Stimulated activated naive CD8-positive, alpha-beta T cell treated with anti-CD3 and anti-CD28 coated beads, Interleukin-15, amount 100 ng/mL, for 72 hours (primary cell): ENCODE results near the gene SMIM20.
A peak's percentile ranks its signal among the peaks of the same experiment; 100 is the strongest.
"Not testable (repeated sequence)": the region's sequence is repeated elsewhere in the genome, so short reads cannot be mapped to it uniquely, and the experiment has no call there.

Experiments used
- ATAC-seq: fragments of 150-1000 bp; cut with Tn5 transposase; 2 replicates; pipeline ENCODE4 v1.10.0; 2021; ENCODE audit warnings: mild to moderate bottlenecking, moderate library complexity
- DNase-seq, 2 donors: peaks; one replicate each; pipeline ENCODE4 v3.0.0; 2021 to 2022
- H3K27ac Mint-ChIP-seq, 2 donors: one replicate each; pipeline ENCODE4 v1.8.0; 2022; ENCODE audit warnings: mild to moderate bottlenecking in 2 of 2, mixed read lengths in 2 of 2, moderate library complexity in 2 of 2
- H3K27me3 Mint-ChIP-seq: one replicate; pipeline ENCODE4 v1.8.0; 2022; ENCODE audit warnings: mixed read lengths
- H3K4me1 Mint-ChIP-seq: one replicate; pipeline ENCODE4 v1.8.0; 2022; ENCODE audit warnings: mild to moderate bottlenecking, mixed read lengths
- H3K4me3 Mint-ChIP-seq, 2 donors: one replicate each; pipeline ENCODE4 v1.8.0; 2022; ENCODE audit warnings: mild to moderate bottlenecking in 2 of 2, mixed read lengths in 2 of 2, moderate library complexity in 1 of 2
- H3K9me3 Mint-ChIP-seq, 2 donors: one replicate each; pipeline ENCODE4 v1.8.0; 2022; ENCODE audit warnings: mixed read lengths in 2 of 2

The SMIM20 gene

DNA sequence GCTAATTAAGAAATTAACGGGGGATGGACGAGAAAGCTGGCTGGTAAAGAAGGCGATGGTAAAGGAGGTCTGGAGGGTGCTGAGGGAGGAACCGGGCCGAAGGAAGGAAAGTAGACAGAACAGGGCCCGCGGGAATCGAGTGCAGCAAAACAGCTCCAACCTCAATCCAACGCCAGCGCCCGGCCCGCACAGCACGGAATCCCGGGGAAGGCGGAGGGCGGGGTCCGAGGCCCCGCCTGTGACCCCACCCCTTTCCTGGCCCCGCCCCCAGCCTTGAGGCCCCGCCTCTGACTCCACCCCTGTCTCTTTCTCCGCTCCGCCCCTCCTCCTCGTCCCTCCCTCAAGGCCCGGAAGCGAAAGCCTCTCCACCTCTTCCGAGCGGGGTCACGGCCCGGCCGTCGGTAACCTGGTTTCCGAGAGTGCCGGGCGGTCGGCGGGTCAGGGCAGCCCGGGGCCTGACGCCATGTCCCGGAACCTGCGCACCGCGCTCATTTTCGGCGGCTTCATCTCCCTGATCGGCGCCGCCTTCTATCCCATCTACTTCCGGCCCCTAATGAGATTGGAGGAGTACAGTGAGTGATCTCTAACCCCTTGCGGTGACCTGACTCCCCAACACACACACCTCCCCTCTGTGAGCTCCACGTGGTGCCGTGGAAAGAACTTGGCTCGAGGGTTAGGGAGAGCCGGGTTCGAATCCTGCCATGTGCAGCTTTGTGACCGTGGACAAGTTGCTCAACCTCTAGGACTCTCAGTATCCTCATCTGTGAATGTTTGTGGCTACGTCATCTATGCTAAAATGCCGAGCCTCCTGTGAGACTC, at the start of gene SMIM20:
SMIM20 (plus strand) TSS at position 370 of the 819 bp plus-strand sequence; CDS start at position 464, 94 bp downstream.
- H3K27ac Mint-ChIP-seq, result peak within 1 kb of the TSS; percentile 93 to 99
- H3K4me3 Mint-ChIP-seq, result peak within 1 kb of the TSS; percentile 97
- ATAC-seq, result peak; percentile 95
- peak; percentile 92 to 95 for DNase-seq
- peaks cover 24% of the 10 kb centered on the region for H3K4me1 Mint-ChIP-seq
- H3K27me3 Mint-ChIP-seq, result no peaks in the 10 kb centered on the region
- H3K9me3 Mint-ChIP-seq, result peaks cover 0 to 2% of the 10 kb centered on the region in 2 donors

DNA sequence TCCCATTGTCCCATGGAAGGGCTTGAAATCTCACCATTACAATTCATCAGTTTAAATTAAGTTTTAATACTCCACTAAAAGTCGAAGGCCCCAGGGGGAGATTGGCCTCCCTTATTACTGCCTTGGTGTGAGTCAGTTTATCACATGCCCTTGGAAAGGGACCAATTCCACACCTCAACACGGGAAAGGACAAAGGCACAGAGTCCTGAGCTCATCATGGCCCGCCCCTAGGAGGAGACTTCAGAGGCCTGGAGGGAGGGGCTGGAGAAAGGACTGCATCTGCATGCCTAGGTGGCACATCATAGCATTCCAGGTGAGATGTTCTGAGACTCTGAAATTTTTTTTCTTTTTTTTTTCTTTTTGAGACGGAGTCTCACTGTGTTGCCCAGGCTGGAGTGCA, 48.4 kb upstream of the SMIM20 start:
- Mint-ChIP-seq H3K27ac (no peak overlapping the region), H3K9me3 (no peaks in the 10 kb centered on the region), H3K4me3 (no peak overlapping the region), H3K4me1 (peaks cover 6% of the 10 kb centered on the region), H3K27me3 (no peaks in the 10 kb centered on the region)
- no peak for ATAC-seq
- no peak for DNase-seq

DNA sequence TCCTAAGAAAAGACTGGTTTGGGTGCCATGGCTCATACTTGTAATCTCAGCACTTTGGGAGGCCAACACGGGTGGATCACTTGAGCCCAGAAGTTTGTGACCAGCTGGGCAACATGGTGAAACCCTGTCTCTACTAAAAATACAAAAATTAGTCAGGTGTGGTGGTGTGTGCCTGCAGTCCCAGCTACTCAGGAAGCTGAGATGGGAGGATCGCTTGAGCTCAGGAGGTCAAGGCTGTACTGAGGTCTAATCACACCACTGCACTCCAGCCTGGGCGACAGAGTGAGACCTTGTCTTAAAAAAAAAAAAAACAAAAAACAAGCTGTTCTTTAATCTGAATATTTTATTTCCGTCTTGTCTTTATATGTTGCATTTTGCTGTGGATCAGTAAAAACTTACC, 47.6 kb upstream of the SMIM20 start:
- not testable (repeated sequence) for H3K27ac Mint-ChIP-seq, DNase-seq, H3K4me3 Mint-ChIP-seq, H3K27me3 Mint-ChIP-seq, ATAC-seq, H3K4me1 Mint-ChIP-seq, H3K9me3 Mint-ChIP-seq

DNA sequence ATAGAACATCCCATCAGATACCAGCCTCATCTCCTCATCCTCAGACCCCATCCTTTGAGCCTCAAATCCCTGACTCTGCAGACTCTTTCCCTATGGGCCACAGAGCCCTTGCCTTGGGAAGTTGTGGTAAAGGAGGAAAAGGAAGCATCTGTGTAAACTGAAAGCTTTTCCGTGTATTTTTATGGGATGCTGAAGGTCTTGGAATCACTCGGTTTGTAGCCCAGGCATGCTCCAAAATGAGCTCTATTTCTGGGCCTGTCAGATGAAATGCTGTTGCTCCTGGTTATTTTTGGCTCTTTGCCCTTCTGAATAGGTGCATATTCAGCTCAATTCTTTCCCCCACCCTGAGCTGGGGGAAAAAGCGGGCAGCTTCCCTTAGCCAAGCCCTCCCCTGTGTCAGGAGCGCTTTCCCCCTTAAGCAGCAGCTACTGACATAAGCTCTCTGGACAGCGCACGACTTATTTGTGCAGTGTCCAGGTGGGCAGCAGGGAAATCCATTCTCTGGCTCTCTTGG, 46.2 kb upstream of the SMIM20 start:
- no peaks in the 10 kb centered on the region for H3K4me1 Mint-ChIP-seq
- H3K27me3 Mint-ChIP-seq, result no peaks in the 10 kb centered on the region
- no peak overlapping the region for H3K27ac Mint-ChIP-seq
- no peak overlapping the region for H3K4me3 Mint-ChIP-seq
- DNase-seq, result no peak
- ATAC-seq, result no peak
- no peaks in the 10 kb centered on the region for H3K9me3 Mint-ChIP-seq

DNA sequence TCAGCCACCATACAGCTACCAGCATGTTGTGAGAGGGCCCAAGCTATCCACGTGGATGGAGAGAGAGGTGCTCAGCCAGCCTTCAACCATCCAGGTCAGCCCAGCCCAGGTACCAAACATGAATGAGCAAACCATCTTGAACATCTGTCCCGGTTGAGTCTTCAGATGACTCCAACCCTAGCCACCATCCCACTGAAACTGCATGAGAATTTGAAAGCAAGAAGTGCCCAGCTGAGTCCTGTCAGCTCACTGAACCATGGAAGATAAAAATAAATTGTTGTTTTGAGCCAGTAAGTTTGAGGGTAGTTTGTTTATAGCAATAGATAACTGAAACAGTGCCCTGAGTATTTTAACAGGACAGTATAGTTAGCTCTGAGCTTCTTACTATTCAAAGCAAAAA, 43.9 kb upstream of the SMIM20 start:
- Mint-ChIP-seq H3K9me3 (no peaks in the 10 kb centered on the region), H3K4me1 (no peaks in the 10 kb centered on the region), H3K4me3 (no peak overlapping the region), H3K27ac (no peak overlapping the region), H3K27me3 (no peaks in the 10 kb centered on the region)
- no peak for ATAC-seq
- DNase-seq, result no peak

DNA sequence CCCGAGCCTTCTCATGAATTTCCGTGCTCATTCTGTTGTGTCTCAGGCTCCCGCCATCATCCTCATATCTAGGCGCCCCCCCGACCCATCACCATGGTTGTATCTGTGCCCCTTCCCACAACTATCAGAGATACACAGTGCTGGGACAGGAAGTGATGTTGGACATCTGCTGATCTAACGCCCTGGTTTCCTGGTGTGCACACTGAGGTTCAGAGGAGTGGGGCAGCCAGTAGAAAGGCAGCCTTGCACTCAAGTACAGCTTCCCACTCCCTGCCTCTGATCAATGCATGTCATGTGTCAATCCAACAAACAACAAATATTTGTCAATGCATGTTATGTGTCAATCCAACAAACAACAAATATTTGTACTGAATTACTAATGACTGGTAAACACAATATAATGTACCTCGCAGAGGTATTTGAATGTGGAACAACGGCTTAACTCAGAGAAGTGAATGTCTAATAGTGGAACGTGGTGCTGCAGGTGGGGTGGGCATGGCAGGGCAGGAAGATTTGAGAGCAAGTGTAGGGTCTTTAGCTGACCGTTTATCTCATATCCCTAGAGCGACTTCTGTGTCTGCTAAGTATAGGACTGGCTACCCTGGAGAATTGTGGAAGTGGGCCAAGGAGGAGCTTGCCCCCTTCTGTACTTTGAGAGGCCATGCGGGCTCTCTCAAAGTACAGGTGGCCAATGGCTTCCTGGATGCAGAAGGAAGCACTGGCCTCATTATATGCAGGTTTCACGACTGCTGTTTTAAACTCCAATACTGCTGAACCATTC, 41.0 kb upstream of the SMIM20 start:
- no peak overlapping the region for H3K4me3 Mint-ChIP-seq
- DNase-seq (no peak), ATAC-seq (no peak)
- peak overlapping the region in 1 of 2 donors; percentile 82 for H3K27ac Mint-ChIP-seq
- no peaks in the 10 kb centered on the region for H3K9me3 Mint-ChIP-seq
- no peaks in the 10 kb centered on the region for H3K4me1 Mint-ChIP-seq
- no peaks in the 10 kb centered on the region for H3K27me3 Mint-ChIP-seq

DNA sequence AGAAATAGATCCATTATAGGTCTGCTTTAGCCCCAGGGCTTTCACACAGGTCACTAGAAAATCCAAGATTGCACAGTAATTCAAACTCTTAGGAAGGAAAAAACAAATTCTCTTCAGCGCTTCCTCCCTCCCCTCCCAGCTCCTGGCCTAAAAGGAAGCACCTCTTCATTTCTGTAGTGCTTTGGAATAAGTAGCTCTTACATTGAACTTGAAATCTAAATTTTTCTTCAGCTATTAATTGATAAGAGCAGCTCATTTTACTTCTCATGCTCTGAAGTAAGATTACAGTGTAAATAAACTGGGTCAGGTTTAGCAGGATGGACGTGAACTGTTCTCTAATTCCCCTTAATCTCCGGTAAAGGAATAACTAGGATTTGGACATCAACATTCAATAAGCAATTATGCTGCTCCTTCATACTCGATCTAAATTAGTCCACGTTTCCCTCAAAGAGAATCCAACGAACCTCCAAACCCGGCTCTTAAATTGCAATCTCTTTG, 40.3 kb upstream of the SMIM20 start:
- no peak for ATAC-seq
- no peak overlapping the region for H3K27ac Mint-ChIP-seq
- DNase-seq, result no peak
- no peaks in the 10 kb centered on the region for H3K27me3 Mint-ChIP-seq
- H3K4me3 Mint-ChIP-seq, result no peak overlapping the region
- H3K4me1 Mint-ChIP-seq, result no peaks in the 10 kb centered on the region
- H3K9me3 Mint-ChIP-seq, result no peaks in the 10 kb centered on the region

DNA sequence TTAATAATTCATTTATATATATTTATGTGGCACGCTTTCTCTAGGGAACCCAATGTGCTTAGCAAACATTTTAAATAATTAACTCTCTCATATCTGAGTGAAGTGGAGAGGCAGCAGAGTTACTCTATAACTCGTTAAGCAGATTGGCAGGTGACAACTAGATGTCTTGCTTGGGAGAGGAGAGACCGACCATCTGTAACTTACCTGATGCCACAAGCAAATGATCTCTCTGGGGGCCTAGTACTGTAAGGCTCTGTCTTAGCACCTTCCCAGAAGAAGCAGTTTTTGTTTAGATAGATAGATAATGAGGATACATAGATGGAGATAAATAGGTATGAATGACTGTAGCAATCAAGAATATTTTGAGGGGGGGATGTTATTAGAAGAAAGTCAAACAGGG, 39.4 kb upstream of the SMIM20 start:
- Mint-ChIP-seq H3K9me3 (peaks cover 0 to 3% of the 10 kb centered on the region in 2 donors), H3K4me1 (no peaks in the 10 kb centered on the region), H3K27me3 (peaks cover 4% of the 10 kb centered on the region), H3K27ac (peak overlapping the region in 1 of 2 donors; percentile 51), H3K4me3 (no peak overlapping the region)
- DNase-seq (no peak), ATAC-seq (no peak)

DNA sequence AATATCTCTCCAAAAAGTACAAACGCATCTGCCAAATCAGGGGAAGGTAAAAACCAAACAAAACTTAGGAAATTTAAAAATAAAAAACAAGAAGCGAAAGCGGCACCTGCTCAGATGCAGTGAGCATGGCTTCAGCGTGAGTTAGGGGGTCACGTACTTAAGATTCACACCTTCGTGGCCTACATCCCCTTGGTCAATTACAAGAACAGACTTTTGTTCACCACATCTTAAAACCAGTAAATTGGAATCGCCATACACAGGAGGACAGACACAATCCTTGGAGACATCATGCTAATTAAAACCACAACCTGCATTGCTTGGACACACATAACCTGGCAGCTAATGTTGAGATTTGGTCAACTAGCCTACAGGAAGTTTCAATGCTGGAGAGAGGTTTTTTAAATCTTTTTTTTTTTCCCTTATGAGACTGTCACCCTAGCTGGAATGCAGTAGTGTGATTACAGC, 38.7 kb upstream of the SMIM20 start:
- ATAC-seq (no peak), DNase-seq (no peak)
- H3K27me3 Mint-ChIP-seq, result peaks cover 9% of the 10 kb centered on the region
- H3K9me3 Mint-ChIP-seq, result peaks cover 0 to 6% of the 10 kb centered on the region in 2 donors
- no peak overlapping the region for H3K4me3 Mint-ChIP-seq
- no peak overlapping the region for H3K27ac Mint-ChIP-seq
- H3K4me1 Mint-ChIP-seq, result no peaks in the 10 kb centered on the region

DNA sequence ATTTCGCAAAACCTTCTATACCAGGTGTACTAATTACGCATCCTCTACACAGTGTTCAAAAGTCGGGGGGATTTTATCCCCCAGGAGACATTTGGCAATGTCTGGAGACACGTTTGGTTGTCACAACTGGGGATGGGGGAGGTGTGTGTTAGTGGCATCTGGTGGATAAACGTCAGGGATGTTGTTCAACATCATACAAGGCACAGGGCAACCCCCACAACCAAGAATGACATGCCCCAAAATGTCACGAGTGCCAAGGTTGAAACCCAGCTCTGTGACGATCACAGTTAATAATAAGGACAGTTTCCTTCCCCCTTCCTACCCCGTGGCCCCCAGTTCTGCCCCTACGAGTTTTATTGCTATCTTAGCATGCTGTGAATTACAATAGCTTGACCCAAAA, 35.3 kb upstream of the SMIM20 start:
- DNase-seq (no peak), ATAC-seq (no peak)
- Mint-ChIP-seq H3K27me3 (peaks cover 18% of the 10 kb centered on the region), H3K27ac (no peak overlapping the region), H3K4me3 (no peak overlapping the region), H3K4me1 (no peaks in the 10 kb centered on the region), H3K9me3 (peaks cover 0 to 6% of the 10 kb centered on the region in 2 donors)

DNA sequence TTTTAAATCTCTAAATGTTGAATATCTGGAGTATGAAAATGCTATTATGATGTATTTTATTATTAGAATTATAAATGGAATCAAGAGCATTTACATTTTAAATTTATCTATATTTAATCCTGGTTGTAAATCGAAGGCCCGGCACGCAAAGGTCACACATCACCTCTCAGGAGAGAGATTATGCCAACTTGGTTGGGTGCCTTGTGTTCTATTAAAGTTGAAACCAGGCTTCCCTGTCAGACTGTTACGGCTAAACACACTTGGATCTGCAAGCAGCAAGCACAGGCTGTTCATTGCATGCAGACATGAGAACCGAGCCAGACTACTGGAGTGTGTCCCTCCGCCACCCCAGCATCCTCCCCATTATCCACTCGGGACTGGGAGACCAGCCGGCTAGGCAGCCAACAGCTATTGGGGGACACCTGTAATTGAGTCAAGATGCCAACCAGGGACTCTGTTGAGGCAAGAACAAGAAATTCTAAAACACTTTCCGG, 34.9 kb upstream of the SMIM20 start:
- H3K4me1 Mint-ChIP-seq, result no peaks in the 10 kb centered on the region
- H3K9me3 Mint-ChIP-seq, result peaks cover 0 to 6% of the 10 kb centered on the region in 2 donors
- DNase-seq (no peak), ATAC-seq (no peak)
- H3K27ac Mint-ChIP-seq, result no peak overlapping the region
- H3K4me3 Mint-ChIP-seq, result no peak overlapping the region
- peaks cover 18% of the 10 kb centered on the region for H3K27me3 Mint-ChIP-seq

DNA sequence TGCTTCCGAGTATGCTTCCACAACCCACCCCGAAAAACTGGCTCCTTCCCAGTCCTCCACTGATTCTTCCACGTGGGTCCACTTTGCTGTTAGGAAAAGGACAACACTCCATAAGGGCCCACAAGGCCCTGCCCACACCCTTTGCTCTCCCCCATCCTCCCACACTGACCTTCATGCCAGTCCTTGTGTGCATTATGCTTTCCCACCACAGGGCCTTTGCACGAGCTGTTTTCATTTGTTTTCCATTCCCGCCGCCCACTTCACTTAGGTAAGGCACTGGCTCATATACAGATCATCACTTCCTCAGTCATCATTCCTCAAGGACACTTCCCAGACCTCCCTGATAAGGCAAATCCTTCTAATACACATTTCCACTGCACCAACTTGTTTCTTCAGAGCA, 34.4 kb upstream of the SMIM20 start:
- no peak for DNase-seq

DNA sequence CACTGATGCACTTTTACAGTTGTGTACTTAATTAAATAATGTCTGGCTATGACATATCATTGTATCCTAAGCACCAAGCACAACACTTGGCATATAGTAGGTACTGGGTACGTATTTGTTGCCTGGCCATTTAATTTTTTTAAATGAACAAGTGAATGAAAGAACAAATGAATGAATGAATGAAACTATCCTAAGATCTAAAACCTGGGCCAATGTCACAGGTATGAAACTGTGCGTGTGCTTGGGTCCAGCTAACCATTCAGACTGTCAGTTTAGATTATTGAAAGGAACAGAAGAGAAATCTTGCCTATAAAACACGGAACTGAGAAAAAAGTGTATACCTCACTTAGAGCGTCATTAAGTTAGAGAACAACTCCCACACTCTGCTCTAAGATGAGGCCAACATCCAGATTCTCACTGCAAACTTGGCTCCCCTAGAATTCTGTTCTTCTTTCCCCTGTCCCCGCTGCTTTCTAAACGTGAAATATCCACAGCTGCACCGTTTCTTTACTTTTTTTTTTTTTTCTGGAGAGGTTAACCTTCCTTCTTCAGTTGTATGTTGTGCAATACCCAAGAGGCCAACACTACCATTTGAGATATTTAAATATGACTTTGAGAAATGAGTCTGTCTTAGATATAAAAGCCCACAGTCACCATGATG, 33.9 kb upstream of the SMIM20 start:
- Mint-ChIP-seq H3K4me3 (no peak overlapping the region), H3K9me3 (peaks cover 0 to 6% of the 10 kb centered on the region in 2 donors), H3K27ac (no peak overlapping the region), H3K4me1 (no peaks in the 10 kb centered on the region), H3K27me3 (peaks cover 18% of the 10 kb centered on the region)
- ATAC-seq (no peak), DNase-seq (no peak)

More for the DNA sequence above, 34.4 kb upstream of the SMIM20 start:
- Mint-ChIP-seq H3K27me3 (peaks cover 18% of the 10 kb centered on the region), H3K4me1 (no peaks in the 10 kb centered on the region), H3K4me3 (no peak overlapping the region), H3K9me3 (peaks cover 0 to 6% of the 10 kb centered on the region in 2 donors), H3K27ac (no peak overlapping the region)
- no peak for ATAC-seq

DNA sequence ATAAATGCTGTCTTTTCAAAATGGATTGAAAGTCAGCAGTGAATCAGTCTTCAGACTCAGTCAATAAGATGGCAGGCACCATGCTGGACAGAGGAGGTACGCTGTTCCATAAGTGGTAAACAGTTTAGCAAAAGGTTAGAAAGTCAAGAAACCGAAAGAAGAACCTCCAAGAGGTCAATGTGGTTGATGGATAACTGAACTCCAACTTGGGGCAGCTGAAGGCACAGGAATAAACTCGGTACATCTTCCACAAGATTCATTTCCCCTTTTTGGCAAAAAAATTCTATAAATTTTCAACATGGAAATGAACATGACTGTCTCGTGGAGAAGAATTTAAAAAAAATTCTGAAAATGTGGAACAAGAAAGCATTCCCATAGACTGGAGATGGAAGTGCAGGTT, 32.8 kb upstream of the SMIM20 start:
- Mint-ChIP-seq H3K27ac (no peak overlapping the region), H3K4me1 (no peaks in the 10 kb centered on the region), H3K27me3 (peaks cover 19% of the 10 kb centered on the region), H3K4me3 (no peak overlapping the region), H3K9me3 (peaks cover 0 to 6% of the 10 kb centered on the region in 2 donors)
- DNase-seq, result no peak
- ATAC-seq, result no peak

DNA sequence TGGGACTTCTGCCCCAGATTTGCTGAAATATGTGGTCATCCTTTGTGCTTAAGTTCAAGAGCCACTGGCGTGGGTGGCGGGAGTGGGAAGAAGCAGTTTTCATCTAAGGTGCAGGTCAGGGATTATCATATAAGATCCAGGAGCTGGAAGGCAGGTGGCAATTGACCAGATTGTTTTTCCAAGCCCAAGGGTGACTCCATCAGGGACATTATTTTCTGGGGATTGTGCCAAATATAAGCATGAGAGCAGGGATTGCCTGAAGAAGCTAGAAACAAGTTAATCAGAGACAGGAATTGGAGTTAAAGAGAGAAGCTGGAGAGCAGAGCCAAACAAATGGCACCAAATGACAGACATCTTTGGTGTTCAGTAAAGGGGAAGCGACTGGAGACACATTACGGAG, 31.8 kb upstream of the SMIM20 start:
- DNase-seq, result no peak
- no peak overlapping the region for H3K27ac Mint-ChIP-seq
- H3K4me1 Mint-ChIP-seq, result no peaks in the 10 kb centered on the region
- peaks cover 26% of the 10 kb centered on the region for H3K27me3 Mint-ChIP-seq
- ATAC-seq, result no peak
- H3K9me3 Mint-ChIP-seq, result peaks cover 0 to 6% of the 10 kb centered on the region in 2 donors
- no peak overlapping the region for H3K4me3 Mint-ChIP-seq
